Stimulated activated CD4-positive, alpha-beta T cell treated with anti-CD3 and anti-CD28 coated beads, Interleukin-1b, Interleukin-23, amount 100 ng/mL, for 1 hour (primary cell): ENCODE data around the gene CTPS2.
"Not testable (repeated sequence)": the region's sequence is repeated elsewhere in the genome, so short reads cannot be mapped to it uniquely, and the experiment has no call there.

Source experiments
- DNase-seq, 2 donors: peaks; one replicate each; pipeline ENCODE4 v3.0.0-alpha.2; 2020; ENCODE audit warnings: low read depth in 2 of 2

Gene CTPS2

GRCh38 chrX:16603822-16604221 lies 108.6 kb downstream of the CTPS2 start:
- DNase-seq = no peak

GRCh38 chrX:16603235-16603634 lies 109.2 kb downstream of the CTPS2 start:
- not testable (repeated sequence) for DNase-seq

GRCh38 chrX:16601885-16602284 lies 110.6 kb downstream of the CTPS2 start:
- no peak for DNase-seq

GRCh38 chrX:16594490-16594889 lies 118.0 kb downstream of the CTPS2 start:
- DNase-seq = no peak

GRCh38 chrX:16593801-16594200 lies 118.7 kb downstream of the CTPS2 start:
- no peak for DNase-seq

GRCh38 chrX:16592194-16592770 lies 120.2 kb downstream of the CTPS2 start:
- no peak for DNase-seq

- DNase-seq = no peak
Observed at GRCh38 chrX:16589826-16590225, 122.6 kb downstream of the CTPS2 start.

GRCh38 chrX:16589211-16589610 lies 123.3 kb downstream of the CTPS2 start:
- no peak for DNase-seq

GRCh38 chrX:16588266-16588665 lies 124.2 kb downstream of the CTPS2 start:
- DNase-seq = no peak

- no peak for DNase-seq
Observed at GRCh38 chrX:16587836-16588235, 124.6 kb downstream of the CTPS2 start.

- no peak for DNase-seq
Observed at GRCh38 chrX:16586377-16587112, 125.9 kb downstream of the CTPS2 start.

GRCh38 chrX:16585486-16586376 lies 126.7 kb downstream of the CTPS2 start:
- DNase-seq = no peak

GRCh38 chrX:16580004-16580797 lies 132.3 kb downstream of the CTPS2 start:
- DNase-seq = not testable (repeated sequence)

GRCh38 chrX:16579517-16579916 lies 133.0 kb downstream of the CTPS2 start:
- no peak for DNase-seq

GRCh38 chrX:16578218-16578617 lies 134.3 kb downstream of the CTPS2 start:
- DNase-seq = no peak

GRCh38 chrX:16577483-16578029 lies 134.9 kb downstream of the CTPS2 start:
- no peak for DNase-seq

- DNase-seq = not testable (repeated sequence)
Observed at GRCh38 chrX:16575388-16575787, 137.1 kb downstream of the CTPS2 start.

- DNase-seq = no peak
Observed at GRCh38 chrX:16573781-16574180, 138.7 kb downstream of the CTPS2 start.

- no peak for DNase-seq
Observed at GRCh38 chrX:16567681-16568080, 144.8 kb downstream of the CTPS2 start.

GRCh38 chrX:16566571-16566970 lies 145.9 kb downstream of the CTPS2 start:
- DNase-seq = no peak

GRCh38 chrX:16560173-16560572 lies 152.3 kb downstream of the CTPS2 start:
- no peak for DNase-seq
